ENCODE data around the gene IFIH1.

Gene IFIH1

DNA sequence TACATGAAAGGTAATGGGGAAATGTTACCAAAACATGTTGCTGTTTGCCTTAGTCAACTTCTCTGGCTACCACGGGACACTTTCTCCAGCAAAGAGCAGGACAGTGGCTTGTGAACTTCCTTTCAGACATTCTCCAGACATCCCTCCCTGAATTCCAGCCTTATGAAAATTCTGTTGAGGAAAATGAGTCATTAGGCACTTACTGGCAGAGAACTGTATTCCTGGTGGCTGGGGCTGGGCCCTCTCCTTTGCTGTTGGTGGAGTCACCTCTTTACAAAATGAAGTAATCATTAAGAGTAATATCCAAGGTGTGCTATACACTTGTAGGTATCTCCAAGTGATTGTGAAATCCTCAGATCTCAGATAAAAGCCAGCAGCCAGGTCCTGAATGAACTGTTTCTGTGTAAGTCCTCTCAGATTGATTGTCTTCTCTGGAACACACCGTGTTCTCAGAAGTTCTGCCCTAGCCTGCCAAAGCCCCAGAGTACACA is 73.9 kb downstream of the IFIH1 start:
- Histone ChIP-seq H3K27me3 (ENCODE audit: control insufficient read depth in 1 of 2, insufficient read depth in 1 of 2, low read length in 2 of 2) (no peaks in the 10 kb centered on the region), H2BK15ac (ENCODE audit: low read depth, poor library complexity, severe bottlenecking) (no peak overlapping the region), H3K9me3 (ENCODE audit: control insufficient read depth, low read length) (no peaks in the 10 kb centered on the region), H3K18ac (ENCODE audit: low read depth in 1 of 2, low read length in 2 of 2) (peak overlapping the region in 1 of 2 experiments; percentile 60), H3K27ac (ENCODE audit: low read length, poor library complexity, severe bottlenecking) (peak overlapping the region; percentile 64), H3K9ac (ENCODE audit: low read length) (peak overlapping the region; percentile 99), H3K4me2 (ENCODE audit: low read length, poor library complexity, severe bottlenecking) (no peak overlapping the region), H4K91ac (ENCODE audit: low read length) (no peak overlapping the region), H3K4me3 (ENCODE audit: insufficient read depth in 1 of 2, low read depth in 1 of 2, low read length in 2 of 2) (peak overlapping the region in 1 of 2 experiments; percentile 42), H3K79me1 (replicated peaks; ENCODE audit: low read length, poor library complexity, severe bottlenecking) (no peaks in the 10 kb centered on the region), H3K23ac (ENCODE audit: low read length in 2 of 2) (no peak overlapping the region), H2BK12ac (ENCODE audit: low read length in 2 of 2) (peak overlapping the region in 1 of 2 experiments; percentile 28), H4K8ac (ENCODE audit: low read length) (no peak overlapping the region), H2AK5ac (ENCODE audit: low read length, severe bottlenecking) (no peak overlapping the region), H3K4me1 (ENCODE audit: control insufficient read depth, insufficient read depth, low read depth, low read length) (no peaks in the 10 kb centered on the region), H2AFZ (ENCODE audit: low read depth, low read length) (no peak overlapping the region), H2BK120ac (ENCODE audit: low read depth, low read length) (peak overlapping the region; percentile 54), H3K4ac (ENCODE audit: low read depth in 1 of 2, low read length in 2 of 2) (peak overlapping the region in 1 of 2 experiments; percentile 60), H2BK5ac (ENCODE audit: low read depth, low read length, poor library complexity, severe bottlenecking) (no peak overlapping the region), H3K14ac (ENCODE audit: low read length in 2 of 2) (no peak overlapping the region), H3K36me3 (ENCODE audit: control insufficient read depth in 1 of 2, insufficient read depth in 2 of 2, low read depth in 1 of 2, low read length in 2 of 2) (peaks cover 0 to 18% of the 10 kb centered on the region in 2 experiments)
- DNase-seq: peak; percentile 96
- 43% methylated on average over 2 of the region's 2 CpGs for WGBS

DNA sequence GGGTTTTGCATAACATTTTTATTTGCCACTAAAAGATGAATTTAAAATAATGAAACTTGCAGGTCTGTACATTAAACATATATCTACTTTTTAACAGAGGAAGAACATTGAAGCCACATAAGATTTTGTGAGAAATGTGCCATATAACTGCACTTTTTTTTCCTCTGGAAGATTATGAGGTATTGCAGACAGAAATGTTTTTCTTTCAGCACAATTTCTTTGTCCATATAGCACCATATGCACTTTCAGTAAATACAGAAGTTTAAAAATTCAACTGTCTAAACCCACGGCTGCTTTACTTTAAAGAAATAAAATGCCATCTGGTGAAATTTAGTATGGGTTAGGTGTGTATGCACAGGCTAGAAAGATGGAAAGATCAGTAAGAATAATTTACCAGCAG is 74.8 kb downstream of the IFIH1 start:
- peak overlapping the region in 1 of 2 experiments; percentile 91 for H3K4me3 ChIP-seq (ENCODE audit: insufficient read depth in 1 of 2, low read depth in 1 of 2, low read length in 2 of 2)
- no peak overlapping the region for H3K4me2 ChIP-seq (ENCODE audit: low read length, poor library complexity, severe bottlenecking)
- no peaks in the 10 kb centered on the region for H3K9me3 ChIP-seq (ENCODE audit: control insufficient read depth, low read length)
- H3K18ac ChIP-seq (ENCODE audit: low read depth in 1 of 2, low read length in 2 of 2): no peak overlapping the region
- H2AFZ ChIP-seq (ENCODE audit: low read depth, low read length): no peak overlapping the region
- no peak overlapping the region for H2AK5ac ChIP-seq (ENCODE audit: low read length, severe bottlenecking)
- H3K9ac ChIP-seq (ENCODE audit: low read length): peak overlapping the region; percentile 99
- WGBS: 100% methylated on average over 1 of the region's 1 CpG
- H2BK120ac ChIP-seq (ENCODE audit: low read depth, low read length): no peak overlapping the region
- H4K8ac ChIP-seq (ENCODE audit: low read length): no peak overlapping the region
- H3K23ac ChIP-seq (ENCODE audit: low read length in 2 of 2): no peak overlapping the region
- no peak overlapping the region for H4K91ac ChIP-seq (ENCODE audit: low read length)
- no peak overlapping the region for H3K4ac ChIP-seq (ENCODE audit: low read depth in 1 of 2, low read length in 2 of 2)
- H3K4me1 ChIP-seq (ENCODE audit: control insufficient read depth, insufficient read depth, low read depth, low read length): no peaks in the 10 kb centered on the region
- H3K79me1 ChIP-seq (replicated peaks; ENCODE audit: low read length, poor library complexity, severe bottlenecking): no peaks in the 10 kb centered on the region
- no peaks in the 10 kb centered on the region for H3K27me3 ChIP-seq (ENCODE audit: control insufficient read depth in 1 of 2, insufficient read depth in 1 of 2, low read length in 2 of 2)
- no peak overlapping the region for H2BK5ac ChIP-seq (ENCODE audit: low read depth, low read length, poor library complexity, severe bottlenecking)
- peaks cover 0 to 26% of the 10 kb centered on the region in 2 experiments for H3K36me3 ChIP-seq (ENCODE audit: control insufficient read depth in 1 of 2, insufficient read depth in 2 of 2, low read depth in 1 of 2, low read length in 2 of 2)
- no peak overlapping the region for H2BK15ac ChIP-seq (ENCODE audit: low read depth, poor library complexity, severe bottlenecking)
- no peak overlapping the region for H3K27ac ChIP-seq (ENCODE audit: low read length, poor library complexity, severe bottlenecking)
- H2BK12ac ChIP-seq (ENCODE audit: low read length in 2 of 2): no peak overlapping the region
- no peak overlapping the region for H3K14ac ChIP-seq (ENCODE audit: low read length in 2 of 2)
- DNase-seq: no peak

DNA sequence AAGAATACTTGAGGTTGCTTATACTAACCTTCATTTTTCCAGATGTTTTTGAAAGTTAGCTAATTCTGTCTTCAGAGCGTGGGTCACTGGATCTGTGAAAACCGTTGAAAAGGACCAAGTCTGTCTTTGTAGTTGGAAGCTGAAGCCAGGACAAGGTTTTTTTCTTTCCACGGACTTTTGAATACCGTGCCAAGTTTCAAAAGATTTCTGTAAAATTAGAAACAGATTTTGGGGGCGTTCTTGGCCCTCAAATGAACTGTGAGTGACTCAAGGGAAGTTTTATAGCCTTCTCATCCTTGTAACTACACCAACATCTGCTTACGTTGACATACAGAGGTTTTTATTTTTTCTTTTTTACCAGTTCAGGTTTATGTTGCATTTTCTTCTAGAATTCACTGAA is 75.2 kb downstream of the IFIH1 start, which contains the start of gene FAP:
Gene FAP, minus strand, starts transcription at position 152 of the 400 bp plus-strand sequence. Its CDS starts 118 bp downstream, at position 34.
- H4K91ac ChIP-seq (ENCODE audit: low read length): no peak within 1 kb of the TSS
- H3K4me1 ChIP-seq (ENCODE audit: control insufficient read depth, insufficient read depth, low read depth, low read length): no peaks in the 10 kb centered on the region
- H2BK15ac ChIP-seq (ENCODE audit: low read depth, poor library complexity, severe bottlenecking): no peak within 1 kb of the TSS
- no peak within 1 kb of the TSS for H3K4me2 ChIP-seq (ENCODE audit: low read length, poor library complexity, severe bottlenecking)
- no peak within 1 kb of the TSS for H3K14ac ChIP-seq (ENCODE audit: low read length in 2 of 2)
- H3K9me3 ChIP-seq (ENCODE audit: control insufficient read depth, low read length): no peaks in the 10 kb centered on the region
- WGBS: 79% methylated on average over 5 of the region's 6 CpGs
- H4K8ac ChIP-seq (ENCODE audit: low read length): no peak within 1 kb of the TSS
- peak within 1 kb of the TSS; percentile 64 for H3K27ac ChIP-seq (ENCODE audit: low read length, poor library complexity, severe bottlenecking)
- peaks cover 0 to 31% of the 10 kb centered on the region in 2 experiments for H3K36me3 ChIP-seq (ENCODE audit: control insufficient read depth in 1 of 2, insufficient read depth in 2 of 2, low read depth in 1 of 2, low read length in 2 of 2)
- H3K79me1 ChIP-seq (replicated peaks; ENCODE audit: low read length, poor library complexity, severe bottlenecking): no peaks in the 10 kb centered on the region
- peak within 1 kb of the TSS in 1 of 2 experiments; percentile 91 for H3K4me3 ChIP-seq (ENCODE audit: insufficient read depth in 1 of 2, low read depth in 1 of 2, low read length in 2 of 2)
- DNase-seq: peak; percentile 51
- H2AK5ac ChIP-seq (ENCODE audit: low read length, severe bottlenecking): no peak within 1 kb of the TSS
- H2BK120ac ChIP-seq (ENCODE audit: low read depth, low read length): peak within 1 kb of the TSS; percentile 42
- peak within 1 kb of the TSS in 1 of 2 experiments; percentile 20 for H3K4ac ChIP-seq (ENCODE audit: low read depth in 1 of 2, low read length in 2 of 2)
- H3K27me3 ChIP-seq (ENCODE audit: control insufficient read depth in 1 of 2, insufficient read depth in 1 of 2, low read length in 2 of 2): no peaks in the 10 kb centered on the region
- peak within 1 kb of the TSS; percentile 99 for H3K9ac ChIP-seq (ENCODE audit: low read length)
- H2AFZ ChIP-seq (ENCODE audit: low read depth, low read length): no peak within 1 kb of the TSS
- H2BK5ac ChIP-seq (ENCODE audit: low read depth, low read length, poor library complexity, severe bottlenecking): no peak within 1 kb of the TSS
- no peak within 1 kb of the TSS for H3K23ac ChIP-seq (ENCODE audit: low read length in 2 of 2)
- peak within 1 kb of the TSS in 1 of 2 experiments; percentile 62 for H3K18ac ChIP-seq (ENCODE audit: low read depth in 1 of 2, low read length in 2 of 2)
- H2BK12ac ChIP-seq (ENCODE audit: low read length in 2 of 2): no peak within 1 kb of the TSS

DNA sequence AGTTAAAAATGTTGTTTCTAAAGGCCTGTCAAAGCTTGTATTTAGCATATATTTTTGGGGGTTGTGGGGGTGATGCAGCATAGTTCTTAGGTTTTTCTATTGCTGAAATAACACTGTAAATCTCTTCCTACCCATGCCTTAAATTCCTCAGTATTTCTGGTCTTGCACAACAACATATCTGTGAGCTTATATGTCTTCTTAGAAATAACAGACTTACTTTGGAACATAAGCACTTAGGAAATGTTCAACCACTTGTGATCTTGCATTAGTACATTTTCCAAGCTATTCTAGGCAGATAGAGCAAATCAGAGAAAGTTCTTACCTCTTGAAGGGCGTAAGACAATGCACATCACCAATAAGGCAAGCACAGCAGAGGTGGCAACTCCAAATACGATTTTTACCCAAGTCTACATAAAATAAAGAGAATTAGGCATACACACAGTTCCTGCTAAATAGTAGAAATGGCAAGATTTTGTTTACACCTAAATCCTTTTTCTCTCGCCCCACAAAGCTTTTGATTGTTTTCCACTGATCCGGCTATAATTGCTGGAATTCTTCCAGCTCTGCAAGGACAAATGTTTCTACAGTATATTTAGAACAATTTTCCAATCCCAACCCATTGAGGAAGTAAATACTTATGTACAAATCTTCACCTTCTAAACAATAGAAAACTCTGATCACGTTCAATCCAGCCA is 75.8 kb downstream of the IFIH1 start:
- peak overlapping the region; percentile 64 for H3K27ac ChIP-seq (ENCODE audit: low read length, poor library complexity, severe bottlenecking)
- H4K8ac ChIP-seq (ENCODE audit: low read length): no peak overlapping the region
- H2BK5ac ChIP-seq (ENCODE audit: low read depth, low read length, poor library complexity, severe bottlenecking): no peak overlapping the region
- H3K9ac ChIP-seq (ENCODE audit: low read length): peak overlapping the region; percentile 99
- no peaks in the 10 kb centered on the region for H3K4me1 ChIP-seq (ENCODE audit: control insufficient read depth, insufficient read depth, low read depth, low read length)
- no peak overlapping the region for H2BK120ac ChIP-seq (ENCODE audit: low read depth, low read length)
- no peak overlapping the region for H4K91ac ChIP-seq (ENCODE audit: low read length)
- H3K14ac ChIP-seq (ENCODE audit: low read length in 2 of 2): no peak overlapping the region
- H2BK12ac ChIP-seq (ENCODE audit: low read length in 2 of 2): no peak overlapping the region
- H3K27me3 ChIP-seq (ENCODE audit: control insufficient read depth in 1 of 2, insufficient read depth in 1 of 2, low read length in 2 of 2): no peaks in the 10 kb centered on the region
- peak overlapping the region in 1 of 2 experiments; percentile 91 for H3K4me3 ChIP-seq (ENCODE audit: insufficient read depth in 1 of 2, low read depth in 1 of 2, low read length in 2 of 2)
- no peak overlapping the region for H2AFZ ChIP-seq (ENCODE audit: low read depth, low read length)
- H3K18ac ChIP-seq (ENCODE audit: low read depth in 1 of 2, low read length in 2 of 2): no peak overlapping the region
- H3K4me2 ChIP-seq (ENCODE audit: low read length, poor library complexity, severe bottlenecking): no peak overlapping the region
- WGBS: 70% methylated on average over 4 of the region's 5 CpGs
- H2BK15ac ChIP-seq (ENCODE audit: low read depth, poor library complexity, severe bottlenecking): no peak overlapping the region
- H3K36me3 ChIP-seq (ENCODE audit: control insufficient read depth in 1 of 2, insufficient read depth in 2 of 2, low read depth in 1 of 2, low read length in 2 of 2): peaks cover 0 to 36% of the 10 kb centered on the region in 2 experiments
- no peaks in the 10 kb centered on the region for H3K79me1 ChIP-seq (replicated peaks; ENCODE audit: low read length, poor library complexity, severe bottlenecking)
- H2AK5ac ChIP-seq (ENCODE audit: low read length, severe bottlenecking): no peak overlapping the region
- H3K9me3 ChIP-seq (ENCODE audit: control insufficient read depth, low read length): no peaks in the 10 kb centered on the region
- H3K4ac ChIP-seq (ENCODE audit: low read depth in 1 of 2, low read length in 2 of 2): no peak overlapping the region
- DNase-seq: peak; percentile 84
- H3K23ac ChIP-seq (ENCODE audit: low read length in 2 of 2): no peak overlapping the region
